Measurements from ENCODE around the gene ZNF536. TPM values are rescaled to one million over a fixed set of nuclear protein-coding genes. Genes with fewer than 3 reads are reported as not detected.

Gene ZNF536
- polyA plus RNA-seq, 1 donor (not counting 4 experiments of a cell fraction or from before 2014, with no cell fraction given) = not detected

- FAIRE-seq (no peak), DNase-seq (ENCODE audit: low read depth, low spot score) (no peak)
- no peaks in the 10 kb centered on the region for H3K27me3 ChIP-seq (ENCODE audit: control insufficient read depth, extremely low read depth, insufficient read depth, low read length)
- no peak overlapping the region for H2AFZ ChIP-seq (ENCODE audit: control insufficient read depth, low read length)
- no peaks in the 10 kb centered on the region for H3K9me1 ChIP-seq (ENCODE audit: control insufficient read depth, extremely low read depth, insufficient read depth, low read length)
- dilution Hi-C loops (cut with MboI; ENCODE audit: extremely low pct_ligation_motif_present, low sequenced_read_pairs) = no loop called here
- no peak overlapping the region for H3K27ac ChIP-seq (ENCODE audit: control insufficient read depth, insufficient read depth, low read length)
- no peaks in the 10 kb centered on the region for H3K36me3 ChIP-seq (ENCODE audit: control insufficient read depth in 2 of 2, extremely low read depth in 1 of 2, insufficient read depth in 2 of 2, low read length in 2 of 2)
- no peaks in the 10 kb centered on the region for H4K20me1 ChIP-seq (ENCODE audit: control insufficient read depth, extremely low read depth, insufficient read depth, low read length)
- H3K4me1 ChIP-seq (ENCODE audit: control insufficient read depth, extremely low read depth, insufficient read depth, low read length) = no peaks in the 10 kb centered on the region
- H3K9ac ChIP-seq (ENCODE audit: control insufficient read depth, extremely low read depth, insufficient read depth, low read length) = no peak overlapping the region
- H3K79me2 ChIP-seq (ENCODE audit: control insufficient read depth, insufficient read depth, low read length) = no peaks in the 10 kb centered on the region
- no peak overlapping the region for H3K4me2 ChIP-seq (ENCODE audit: control insufficient read depth, extremely low read depth, insufficient read depth, low read depth, low read length)
- no peak for TF ChIP-seq EZH2 (IDR thresholded peaks at IDR 0.05; ENCODE audit: low read length)
- TF ChIP-seq CTCF (optimal IDR thresholded peaks at IDR 0.05 in 1 of 3, IDR thresholded peaks at IDR 0.05 in 1 of 3, conservative IDR thresholded peaks at IDR 0.05 in 1 of 3; ENCODE audit: extremely low read depth in 1 of 3, insufficient read depth in 2 of 3, low read length in 3 of 3) = no peak
- peaks cover 10% of the 10 kb centered on the region for H3K9me3 ChIP-seq (ENCODE audit: control insufficient read depth, low read depth, low read length)
- no peak overlapping the region for H3K4me3 ChIP-seq (ENCODE audit: control insufficient read depth in 2 of 3, extremely low read depth in 1 of 3, insufficient read depth in 2 of 3, low read depth in 1 of 3, low read length in 3 of 3)
Measured at GRCh38 chr19:30327331-30327730, 44.9 kb upstream of the ZNF536 start.

- peaks cover 6% of the 10 kb centered on the region for H3K9me3 ChIP-seq (ENCODE audit: control insufficient read depth, low read depth, low read length)
- FAIRE-seq = no peak
- no peak for DNase-seq (ENCODE audit: low read depth, low spot score)
- H3K4me1 ChIP-seq (ENCODE audit: control insufficient read depth, extremely low read depth, insufficient read depth, low read length) = no peaks in the 10 kb centered on the region
- dilution Hi-C loops (cut with MboI; ENCODE audit: extremely low pct_ligation_motif_present, low sequenced_read_pairs) = no loop called here
- no peak for TF ChIP-seq CTCF (optimal IDR thresholded peaks at IDR 0.05 in 1 of 3, IDR thresholded peaks at IDR 0.05 in 1 of 3, conservative IDR thresholded peaks at IDR 0.05 in 1 of 3; ENCODE audit: extremely low read depth in 1 of 3, insufficient read depth in 2 of 3, low read length in 3 of 3)
- TF ChIP-seq EZH2 (IDR thresholded peaks at IDR 0.05; ENCODE audit: low read length) = no peak
- no peaks in the 10 kb centered on the region for H3K36me3 ChIP-seq (ENCODE audit: control insufficient read depth in 2 of 2, extremely low read depth in 1 of 2, insufficient read depth in 2 of 2, low read length in 2 of 2)
- no peaks in the 10 kb centered on the region for H3K27me3 ChIP-seq (ENCODE audit: control insufficient read depth, extremely low read depth, insufficient read depth, low read length)
- no peak overlapping the region for H3K4me2 ChIP-seq (ENCODE audit: control insufficient read depth, extremely low read depth, insufficient read depth, low read depth, low read length)
- H3K4me3 ChIP-seq (ENCODE audit: control insufficient read depth in 2 of 3, extremely low read depth in 1 of 3, insufficient read depth in 2 of 3, low read depth in 1 of 3, low read length in 3 of 3) = no peak overlapping the region
- no peaks in the 10 kb centered on the region for H4K20me1 ChIP-seq (ENCODE audit: control insufficient read depth, extremely low read depth, insufficient read depth, low read length)
- no peak overlapping the region for H3K27ac ChIP-seq (ENCODE audit: control insufficient read depth, insufficient read depth, low read length)
- no peaks in the 10 kb centered on the region for H3K9me1 ChIP-seq (ENCODE audit: control insufficient read depth, extremely low read depth, insufficient read depth, low read length)
- no peak overlapping the region for H2AFZ ChIP-seq (ENCODE audit: control insufficient read depth, low read length)
- H3K9ac ChIP-seq (ENCODE audit: control insufficient read depth, extremely low read depth, insufficient read depth, low read length) = no peak overlapping the region
- no peaks in the 10 kb centered on the region for H3K79me2 ChIP-seq (ENCODE audit: control insufficient read depth, insufficient read depth, low read length)
Measured at GRCh38 chr19:30328096-30328495, 44.1 kb upstream of the ZNF536 start.

Measured in keratinocyte (primary cell).